Heart right ventricle (tissue), 16 donors: ENCODE results near the gene DNAJC11. TPM values are rescaled to one million over a fixed set of nuclear protein-coding genes. Genes with fewer than 3 reads are reported as not detected.

Experiments
- ATAC-seq, 8 donors: fragments of 200-7000 bp; cut with Tn5 transposase; one replicate each; pipeline ENCODE4 v1.9.1; 2020; ENCODE audit warnings: mild to moderate bottlenecking in 8 of 8, moderate library complexity in 8 of 8, moderate number of reproducible peaks in 1 of 8
- DNase-seq, 2 donors: peaks; one replicate each; pipeline ENCODE4 v3.0.0-alpha.2; 2020
- H3K27ac ChIP-seq, 10 donors: fragments of 200-600 bp; sonication (generic) in 2 of 10; one replicate each; pipeline versions ENCODE4 v1.5.0 to v1.8.0; 2020 to 2022; ENCODE audit warnings: mild to moderate bottlenecking in 3 of 10
- H3K27me3 ChIP-seq, 7 donors: fragments of 200-600 bp; one replicate each; pipeline ENCODE4 v1.8.0; 2021 to 2022; ENCODE audit warnings: mild to moderate bottlenecking in 2 of 7
- H3K36me3 ChIP-seq, 9 donors: fragments of 200-600 bp; sonication (generic) in 1 of 9; one replicate each; pipeline versions ENCODE4 v1.5.0 to v1.8.0; 2020 to 2022; ENCODE audit warnings: mild to moderate bottlenecking in 2 of 9
- H3K4me1 ChIP-seq, 9 donors: fragments of 200-600 bp; sonication (generic) in 1 of 9; one replicate each; pipeline versions ENCODE4 v1.5.0 to v1.8.0; 2020 to 2022; ENCODE audit warnings: mild to moderate bottlenecking in 4 of 9
- H3K4me3 ChIP-seq, 10 donors: fragments of 200-600 bp; sonication (generic) in 2 of 10; one replicate each; pipeline versions ENCODE4 v1.5.0 to v1.8.0; 2020 to 2022; ENCODE audit warnings: mild to moderate bottlenecking in 7 of 10, moderate library complexity in 2 of 10
- H3K9me3 ChIP-seq, 11 donors: fragments of 200-600 bp in 10 of 11; sonication (generic) in 2 of 11; one replicate each; pipeline versions ENCODE4 v1.5.0 to v1.8.0; 2013 to 2022; ENCODE audit warnings: mild to moderate bottlenecking in 2 of 11, control low read depth in 1 of 11, moderate library complexity in 1 of 11
- WGBS, 2 donors: extraction: QIAGEN DNeasy Blood & Tissue Kit; methylation state at CpG; one replicate each; pipeline ENCODE4 v1.1.7; 2013; ENCODE audit warnings: inconsistent platforms in 1 of 2; 5-methylcytosine and 5-hydroxymethylcytosine counted together
- intact Hi-C, 10 donors: fragments of 100-400 bp; cut with DNase I; formaldehyde crosslinking; loops; one replicate each; pipeline versions ENCODE4 v1.11.1 to v1.14.2; 2022
- polyA plus RNA-seq, 2 donors: library from polyadenylated mRNA; stranded (reverse); fragments of 200-250 nt; gene quantifications; one replicate each; pipeline ENCODE4 v1.2.3, GENCODE V29; 2013
- total RNA-seq, 10 donors: library from RNA; stranded (reverse); fragmentation: NEBNext Ultra II Directional in 3 of 10; extraction: Animal tissue kit (Norgen Biotek cat#: 25700) in 3 of 10; gene quantifications; one replicate each; pipeline versions ENCODE4 v1.2.1 to v1.2.4, GENCODE V29; 2021 to 2023
- TF ChIP-seq, protein P1 (sequence below), 9 donors: fragments of 200-600 bp; sonication (generic) in 2 of 9; IDR thresholded peaks; one replicate each; pipeline versions ENCODE4 v1.5.0 to v1.8.0; 2021 to 2022; ENCODE audit warnings: antibody characterized with exemption in 9 of 9, mild to moderate bottlenecking in 5 of 9, moderate library complexity in 1 of 9
- donor health status: Arrhythmogenic right ventricular cardiomyopathy.
- donor health status: ischemic (EF 13 %, LVEDD 7.1; RV severe dilation, severe dysfunction).
- donor health status: healthy with polysubstance abuse.
- donor health status: DM: no; HTN: yes; CAD: no.
- donor health status: DM: no; HTN: no; CAD: no.
- donor health status: ischemic (EF 25% LVEDD 6.9; RV normal size, moderate dysfunction).
- donor health status: ischemic (EF 25% LVEDD 5.7; RV mildly dilated, moderate dysfunction).
- donor health status: healthy.
- donor health status: DM: yes; HTN: yes; CAD: no.
- donor health status: Ischemic cardiomyopathy.
- donor health status: ischemic (EF 35%, LVEDD 5.7; RV mildly dilated, moderate dysfunction).
- donor health status: nonischemic (EF 11% LVEDD 7.7; RV severe dilation, severe dysfunction).
- donor health status: DM: yes; HTN: yes; CAD: no.
- donor health status: PGD.
- donor health status: ischemic (EF 29% LVEDD 5.4; RV normal size, mild dysfunction).
- donor health status: nonischemic (EF 23%, LVEDD 6.1; RV moderate dilation, normal function).

The DNAJC11 gene
- total and polyA plus RNA-seq, 12 donors, result 31.2 to 80.6 (median 71.9) TPM

DNA sequence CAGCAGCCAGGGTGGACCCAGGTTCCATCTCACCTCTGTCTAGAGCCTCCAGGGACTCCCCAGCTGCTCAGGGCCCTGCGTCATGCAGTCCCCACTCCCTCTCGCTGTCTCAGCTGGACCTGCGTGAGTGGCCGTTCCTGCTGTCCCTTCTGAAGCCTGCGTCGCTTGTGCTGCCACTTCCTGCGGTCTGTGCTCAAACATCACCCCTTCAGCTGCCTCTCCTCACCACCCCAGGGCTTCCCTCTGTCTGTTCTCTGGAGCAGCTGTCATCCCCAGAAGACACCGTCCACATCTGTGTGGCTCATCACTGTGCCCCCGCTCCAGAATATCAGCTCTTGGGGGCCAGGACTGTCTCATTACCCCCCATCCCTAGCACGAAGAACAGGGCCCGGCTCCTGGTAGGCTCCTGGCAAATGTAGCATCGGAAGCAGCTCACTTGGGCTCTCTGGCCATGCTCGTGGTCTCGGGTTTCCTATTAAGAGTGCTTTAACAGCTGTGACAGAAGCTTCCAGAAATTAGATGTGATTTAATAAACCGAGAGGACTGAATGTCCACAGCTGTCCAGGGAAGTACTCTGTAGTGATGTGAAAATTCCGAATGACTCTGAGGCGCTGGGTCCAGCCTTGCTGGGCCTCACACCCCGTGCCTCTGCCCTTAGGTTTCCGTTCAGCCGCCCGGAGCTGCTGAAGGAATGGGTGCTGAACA, 73.6 kb downstream of the DNAJC11 start:
- no peaks in the 10 kb centered on the region for H3K9me3 ChIP-seq
- peaks cover 4 to 76% (median 26%) of the 10 kb centered on the region in 9 donors for H3K36me3 ChIP-seq
- H3K27me3 ChIP-seq, result no peaks in the 10 kb centered on the region
- TF ChIP-seq, protein P1, sequence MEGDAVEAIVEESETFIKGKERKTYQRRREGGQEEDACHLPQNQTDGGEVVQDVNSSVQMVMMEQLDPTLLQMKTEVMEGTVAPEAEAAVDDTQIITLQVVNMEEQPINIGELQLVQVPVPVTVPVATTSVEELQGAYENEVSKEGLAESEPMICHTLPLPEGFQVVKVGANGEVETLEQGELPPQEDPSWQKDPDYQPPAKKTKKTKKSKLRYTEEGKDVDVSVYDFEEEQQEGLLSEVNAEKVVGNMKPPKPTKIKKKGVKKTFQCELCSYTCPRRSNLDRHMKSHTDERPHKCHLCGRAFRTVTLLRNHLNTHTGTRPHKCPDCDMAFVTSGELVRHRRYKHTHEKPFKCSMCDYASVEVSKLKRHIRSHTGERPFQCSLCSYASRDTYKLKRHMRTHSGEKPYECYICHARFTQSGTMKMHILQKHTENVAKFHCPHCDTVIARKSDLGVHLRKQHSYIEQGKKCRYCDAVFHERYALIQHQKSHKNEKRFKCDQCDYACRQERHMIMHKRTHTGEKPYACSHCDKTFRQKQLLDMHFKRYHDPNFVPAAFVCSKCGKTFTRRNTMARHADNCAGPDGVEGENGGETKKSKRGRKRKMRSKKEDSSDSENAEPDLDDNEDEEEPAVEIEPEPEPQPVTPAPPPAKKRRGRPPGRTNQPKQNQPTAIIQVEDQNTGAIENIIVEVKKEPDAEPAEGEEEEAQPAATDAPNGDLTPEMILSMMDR (IDR thresholded peaks at IDR 0.05), result no peak
- peaks cover 8 to 26% (median 22%) of the 10 kb centered on the region in 9 donors for H3K4me1 ChIP-seq
- DNase-seq, result no peak
- intact Hi-C loops, result loop anchor here in 3 of 10 donors (5.0 kb wide), 3 partner anchors 56 to 76 kb away; partner anchors contain the start of genes NOL9 (in 1 of the 3) and TAS1R1 (in 1 of the 3)
- no peak overlapping the region for H3K27ac ChIP-seq
- no peak overlapping the region for H3K4me3 ChIP-seq
- WGBS, 2 donors, result 89 to 93% methylated on average over 21 of the region's 21 CpGs
- no peak for ATAC-seq

DNA sequence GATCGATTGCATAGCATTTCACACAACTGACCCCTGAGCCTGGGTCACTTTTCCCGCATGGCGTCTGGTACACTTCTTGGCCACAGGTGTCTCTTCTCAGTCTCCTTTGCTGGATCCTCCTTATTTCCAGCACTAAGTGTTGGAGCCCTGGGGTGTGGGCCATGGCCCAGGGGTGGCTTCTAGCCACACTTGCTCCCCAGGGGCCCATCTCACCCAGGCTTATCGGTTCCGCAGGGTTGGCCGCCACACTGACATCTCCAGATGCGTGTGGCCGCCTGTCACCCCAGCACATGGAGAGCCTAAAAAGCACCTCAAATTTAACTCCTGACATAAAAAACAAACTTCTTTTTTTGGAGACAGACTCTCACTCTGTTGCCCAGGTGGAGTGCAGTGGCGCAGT, 74.6 kb downstream of the DNAJC11 start:
- TF ChIP-seq, protein P1 (IDR thresholded peaks at IDR 0.05), result no peak
- peak overlapping the region in 1 of 10 donors; percentile 80 for H3K4me3 ChIP-seq

DNA sequence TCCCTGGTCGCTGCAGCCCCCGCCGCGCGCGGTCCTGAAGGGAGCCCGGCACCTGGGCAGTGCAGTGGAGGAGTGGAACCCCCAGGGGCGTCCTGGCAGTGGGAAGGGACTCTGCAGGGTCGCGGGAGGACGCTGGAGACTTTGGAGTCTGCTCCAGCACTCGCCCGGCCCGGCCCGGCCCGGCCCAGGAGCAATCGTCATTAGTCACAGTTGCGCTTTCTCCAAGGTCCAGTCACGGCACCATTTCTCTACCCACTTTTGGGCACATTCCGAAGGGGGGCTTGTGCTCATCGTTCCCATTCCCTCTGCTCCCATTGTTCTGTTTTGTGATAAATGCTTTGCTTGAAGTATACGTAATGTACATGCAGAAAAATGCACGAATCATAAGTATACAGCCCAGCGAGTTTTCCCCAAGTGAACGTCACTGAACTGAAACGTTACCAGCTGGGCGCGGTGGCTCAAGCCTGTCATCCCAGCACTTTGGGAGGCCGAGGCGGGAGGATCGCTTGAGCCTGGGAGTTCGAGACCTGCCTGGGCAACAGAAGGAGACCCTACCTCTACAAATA, 75.9 kb downstream of the DNAJC11 start:
- ATAC-seq, result peak; percentile 6 to 42 (median 19)
- 7 to 11% methylated on average over 30 to 32 of the region's 32 CpGs for WGBS, 2 donors
- intact Hi-C loops, result loop anchor here in 3 of 10 donors (5.0 kb wide), 3 partner anchors 53 to 73 kb away; partner anchors contain the start of genes NOL9 (in 1 of the 3) and TAS1R1 (in 1 of the 3)
- peak in 1 of 2 donors; percentile 46 for DNase-seq
- no peaks in the 10 kb centered on the region for H3K27me3 ChIP-seq
- no peaks in the 10 kb centered on the region for H3K9me3 ChIP-seq
- TF ChIP-seq, protein P1 (IDR thresholded peaks at IDR 0.05), result no peak
- peaks cover 8 to 26% (median 22%) of the 10 kb centered on the region in 9 donors for H3K4me1 ChIP-seq
- peak overlapping the region; percentile 54 to 91 (median 85) for H3K27ac ChIP-seq
- H3K36me3 ChIP-seq, result peaks cover 0 to 76% (median 35%) of the 10 kb centered on the region in 9 donors
- peak overlapping the region; percentile 64 to 95 (median 86) for H3K4me3 ChIP-seq

More for the DNA sequence above, 74.6 kb downstream of the DNAJC11 start:
- Histone ChIP-seq H3K4me1 (peaks cover 8 to 26% (median 22%) of the 10 kb centered on the region in 9 donors), H3K9me3 (no peaks in the 10 kb centered on the region), H3K27me3 (no peaks in the 10 kb centered on the region), H3K27ac (no peak overlapping the region), H3K36me3 (peaks cover 0 to 76% (median 30%) of the 10 kb centered on the region in 9 donors)
- intact Hi-C loops, result loop anchor here in 3 of 10 donors (5.0 kb wide), 3 partner anchors 55 to 75 kb away; partner anchors contain the start of genes NOL9 (in 1 of the 3) and TAS1R1 (in 1 of the 3)
- 92 to 96% methylated on average over 9 of the region's 9 CpGs for WGBS, 2 donors
- no peak for ATAC-seq
- DNase-seq, result no peak
